ENCODE data around the gene P2RY8. TPM values are rescaled to one million over a fixed set of nuclear protein-coding genes. Genes with fewer than 3 reads are reported as not detected.

The P2RY8 gene
- total RNA-seq, 6 donors from 2014 or later = 1.7 to 4.4 (median 3.3) TPM

GRCh38 chrX:1516596-1517104 is 20.3 kb downstream of the P2RY8 start:
- DNase-seq = no peak
- peaks cover 0 to 4% (median 0%) of the 10 kb centered on the region in 4 donors for H3K9me3 ChIP-seq
- no peak for ATAC-seq (ENCODE audit: low FRiP score in 2 of 2)
- 67% methylated on average over 9 of the region's 9 CpGs for WGBS, 2 donors
- H3K36me3 ChIP-seq = no peaks in the 10 kb centered on the region
- no peaks in the 10 kb centered on the region for H3K4me1 ChIP-seq
- no peak overlapping the region for H3K4me3 ChIP-seq
- TF ChIP-seq POLR2A (IDR thresholded peaks at IDR 0.05) (no peak), POLR2AphosphoS5 (IDR thresholded peaks at IDR 0.05) (no peak), CTCF (IDR thresholded peaks at IDR 0.05) (no peak), EP300 (IDR thresholded peaks at IDR 0.05) (no peak)
- no peaks in the 10 kb centered on the region for H3K27me3 ChIP-seq
- no peak overlapping the region for H3K27ac ChIP-seq

- ATAC-seq (ENCODE audit: low FRiP score in 2 of 2) = no peak
- WGBS, 2 donors = 96 to 97% methylated on average over 3 to 5 of the region's 5 CpGs
- no peak for DNase-seq
Observed at GRCh38 chrX:1511829-1512228, 25.2 kb downstream of the P2RY8 start.

GRCh38 chrX:1511150-1511549 is 25.8 kb downstream of the P2RY8 start:
- TF ChIP-seq CTCF (IDR thresholded peaks at IDR 0.05) = no peak
- no peak for TF ChIP-seq POLR2A (IDR thresholded peaks at IDR 0.05)
- TF ChIP-seq EP300 (IDR thresholded peaks at IDR 0.05) = no peak
- no peak for TF ChIP-seq POLR2AphosphoS5 (IDR thresholded peaks at IDR 0.05)

More at GRCh38 chrX:1511829-1512228, 25.2 kb downstream of the P2RY8 start:
- Histone ChIP-seq H3K9me3 (no peaks in the 10 kb centered on the region), H3K27me3 (no peaks in the 10 kb centered on the region), H3K36me3 (no peaks in the 10 kb centered on the region), H3K4me3 (no peak overlapping the region), H3K27ac (no peak overlapping the region), H3K4me1 (peaks cover 0 to 12% (median 2%) of the 10 kb centered on the region in 4 donors)
- TF ChIP-seq CTCF (IDR thresholded peaks at IDR 0.05) (no peak), POLR2AphosphoS5 (IDR thresholded peaks at IDR 0.05) (no peak), EP300 (IDR thresholded peaks at IDR 0.05) (no peak), POLR2A (IDR thresholded peaks at IDR 0.05) (no peak)

GRCh38 chrX:1507511-1508463 is 29.2 kb downstream of the P2RY8 start:
- DNase-seq (peak; percentile 58 to 76), ATAC-seq (ENCODE audit: low FRiP score in 2 of 2) (peak; percentile 34 to 72)
- no peak for TF ChIP-seq CTCF (IDR thresholded peaks at IDR 0.05)
- TF ChIP-seq POLR2AphosphoS5 (IDR thresholded peaks at IDR 0.05) = no peak
- TF ChIP-seq EP300 (IDR thresholded peaks at IDR 0.05) = no peak
- TF ChIP-seq POLR2A (IDR thresholded peaks at IDR 0.05) = no peak
- peaks cover 0 to 19% (median 5%) of the 10 kb centered on the region in 4 donors for H3K4me1 ChIP-seq
- no peaks in the 10 kb centered on the region for H3K36me3 ChIP-seq
- no peaks in the 10 kb centered on the region for H3K27me3 ChIP-seq
- 79 to 82% methylated on average over 30 to 40 of the region's 40 CpGs for WGBS, 2 donors
- H3K27ac ChIP-seq = no peak overlapping the region
- no peaks in the 10 kb centered on the region for H3K9me3 ChIP-seq
- H3K4me3 ChIP-seq = no peak overlapping the region

More at GRCh38 chrX:1511150-1511549, 25.8 kb downstream of the P2RY8 start:
- no peak overlapping the region for H3K4me3 ChIP-seq
- peaks cover 0 to 12% (median 2%) of the 10 kb centered on the region in 4 donors for H3K4me1 ChIP-seq
- no peak for DNase-seq
- ATAC-seq (ENCODE audit: low FRiP score in 2 of 2) = no peak
- 57 to 77% methylated on average over 5 of the region's 5 CpGs for whole genome bisulfite sequencing, 2 donors
- no peaks in the 10 kb centered on the region for H3K27me3 ChIP-seq
- no peaks in the 10 kb centered on the region for H3K9me3 ChIP-seq
- H3K27ac ChIP-seq = no peak overlapping the region
- H3K36me3 ChIP-seq = no peaks in the 10 kb centered on the region

All from upper lobe of left lung (tissue), 6 donors.